HEK293 (cell line): ENCODE data around the gene EGR4.

ENCODE experiments used
- BCL11A ChIP-seq: fragments of 450-650 bp; formaldehyde crosslinking; IDR thresholded peaks from 2 replicates; pipeline ENCODE4 v1.5.1; 2016; ENCODE audit warnings: low read depth, missing biosample characterization, missing genetic modification characterization
- CTCF ChIP-seq: fragments of 450-650 bp; formaldehyde crosslinking; IDR thresholded peaks from 2 replicates; pipeline ENCODE4 v1.5.1; 2016; ENCODE audit warnings: missing biosample characterization, missing genetic modification characterization
- PRDM2 ChIP-seq: fragments of 450-650 bp; formaldehyde crosslinking; IDR thresholded peaks from 2 replicates; pipeline ENCODE4 v1.5.1; 2016; ENCODE audit warnings: missing biosample characterization, missing genetic modification characterization, borderline replicate concordance
- ZBTB26 ChIP-seq: fragments of 450-650 bp; formaldehyde crosslinking; optimal IDR thresholded peaks from 2 replicates; pipeline ENCODE3; 2016; ENCODE audit warnings: missing biosample characterization, mild to moderate bottlenecking, missing genetic modification characterization
- ZFP37 ChIP-seq: fragments of 450-650 bp; formaldehyde crosslinking; IDR thresholded peaks from 2 replicates; pipeline ENCODE4 v1.5.1; 2016; ENCODE audit warnings: missing biosample characterization, missing genetic modification characterization
- ZNF24 ChIP-seq: fragments of 450-650 bp; formaldehyde crosslinking; IDR thresholded peaks from 2 replicates; pipeline ENCODE4 v1.5.1; 2016; ENCODE audit warnings: missing biosample characterization, missing genetic modification characterization
- ZNF394 ChIP-seq: fragments of 450-650 bp; formaldehyde crosslinking; IDR thresholded peaks from 2 replicates; pipeline ENCODE4 v1.5.1; 2016; ENCODE audit warnings: missing biosample characterization, missing genetic modification characterization, mild to moderate bottlenecking, moderate library complexity, borderline replicate concordance
- ZNF449 ChIP-seq: fragments of 450-650 bp; formaldehyde crosslinking; IDR thresholded peaks from 2 replicates; pipeline ENCODE4 v1.5.1; 2017; ENCODE audit warnings: missing biosample characterization, mild to moderate bottlenecking, missing genetic modification characterization, moderate library complexity
- ZNF621 ChIP-seq: fragments of 450-650 bp; formaldehyde crosslinking; IDR thresholded peaks from 2 replicates; pipeline ENCODE4 v1.5.1; 2017; ENCODE audit warnings: missing biosample characterization, missing genetic modification characterization
- ZNF626 ChIP-seq: fragments of 450-650 bp; sonication (Bioruptor Pico); formaldehyde crosslinking; IDR thresholded peaks from 2 replicates; pipeline ENCODE4 v1.5.1; 2018; ENCODE audit warnings: missing biosample characterization, missing genetic modification characterization, inconsistent platforms
- TF ChIP-seq, protein P1 (sequence below): fragments of 450-650 bp; formaldehyde crosslinking; IDR thresholded peaks from 2 replicates; pipeline ENCODE4 v1.5.1; 2016; ENCODE audit warnings: missing biosample characterization, missing genetic modification characterization

DNA sequence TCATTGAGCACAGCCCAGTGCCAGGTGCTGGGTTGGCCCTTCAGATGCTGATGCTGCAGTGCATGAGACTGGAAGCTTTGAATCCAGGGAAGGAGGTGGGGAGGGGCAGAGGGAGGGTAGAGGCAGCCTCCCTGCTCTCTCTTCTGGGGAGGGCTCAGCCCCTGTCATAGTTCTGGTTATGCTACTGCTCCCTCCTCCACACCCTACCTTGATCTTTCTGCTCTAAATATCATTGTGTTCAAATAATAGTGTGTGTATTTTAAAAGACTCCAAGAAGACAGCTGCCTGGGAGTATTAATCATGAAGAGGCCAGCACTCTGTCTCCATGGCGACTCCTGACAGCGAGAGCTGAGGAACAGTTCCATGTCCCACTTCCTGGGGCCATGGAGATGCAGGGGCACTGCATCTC is 3.8 kb upstream of the EGR4 start:
- TF ChIP-seq CTCF (tag by site-specific recombination) (no peak), ZBTB26 (no peak), ZNF24 (tag by site-specific recombination) (no peak), PRDM2 (tag by site-specific recombination) (no peak), BCL11A (tag by site-specific recombination) (no peak), ZNF626 (tag by site-specific recombination) (no peak), ZFP37 (tag by site-specific recombination) (no peak), ZNF394 (tag by site-specific recombination) (no peak), ZNF621 (tag by site-specific recombination) (no peak), ZNF449 (tag by site-specific recombination) (no peak)
- TF ChIP-seq, protein P1, sequence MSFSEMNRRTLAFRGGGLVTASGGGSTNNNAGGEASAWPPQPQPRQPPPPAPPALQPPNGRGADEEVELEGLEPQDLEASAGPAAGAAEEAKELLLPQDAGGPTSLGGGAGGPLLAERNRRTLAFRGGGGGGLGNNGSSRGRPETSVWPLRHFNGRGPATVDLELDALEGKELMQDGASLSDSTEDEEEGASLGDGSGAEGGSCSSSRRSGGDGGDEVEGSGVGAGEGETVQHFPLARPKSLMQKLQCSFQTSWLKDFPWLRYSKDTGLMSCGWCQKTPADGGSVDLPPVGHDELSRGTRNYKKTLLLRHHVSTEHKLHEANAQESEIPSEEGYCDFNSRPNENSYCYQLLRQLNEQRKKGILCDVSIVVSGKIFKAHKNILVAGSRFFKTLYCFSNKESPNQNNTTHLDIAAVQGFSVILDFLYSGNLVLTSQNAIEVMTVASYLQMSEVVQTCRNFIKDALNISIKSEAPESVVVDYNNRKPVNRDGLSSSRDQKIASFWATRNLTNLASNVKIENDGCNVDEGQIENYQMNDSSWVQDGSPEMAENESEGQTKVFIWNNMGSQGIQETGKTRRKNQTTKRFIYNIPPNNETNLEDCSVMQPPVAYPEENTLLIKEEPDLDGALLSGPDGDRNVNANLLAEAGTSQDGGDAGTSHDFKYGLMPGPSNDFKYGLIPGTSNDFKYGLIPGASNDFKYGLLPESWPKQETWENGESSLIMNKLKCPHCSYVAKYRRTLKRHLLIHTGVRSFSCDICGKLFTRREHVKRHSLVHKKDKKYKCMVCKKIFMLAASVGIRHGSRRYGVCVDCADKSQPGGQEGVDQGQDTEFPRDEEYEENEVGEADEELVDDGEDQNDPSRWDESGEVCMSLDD (tag by site-specific recombination) = no peak
